OCI-LY7 (cell line): ENCODE results near the gene HK2.

Experiments used
- CTCF ChIP-seq: fragments of 200-600 bp; sonication (generic); conservative IDR thresholded peaks from 2 replicates; pipeline ENCODE4 v1.5.1; 2014; ENCODE audit warnings: mild to moderate bottlenecking, antibody characterized with exemption, low read length, moderate library complexity, mixed read lengths
- EZH2phosphoT487 ChIP-seq: fragments of 200-600 bp; sonication (generic); IDR thresholded peaks from 2 replicates; pipeline ENCODE4 v1.6.1; 2018; ENCODE audit warnings: low read depth, borderline replicate concordance, mild to moderate bottlenecking, mixed run types, antibody characterized with exemption, low read length, moderate library complexity, mixed read lengths

DNA sequence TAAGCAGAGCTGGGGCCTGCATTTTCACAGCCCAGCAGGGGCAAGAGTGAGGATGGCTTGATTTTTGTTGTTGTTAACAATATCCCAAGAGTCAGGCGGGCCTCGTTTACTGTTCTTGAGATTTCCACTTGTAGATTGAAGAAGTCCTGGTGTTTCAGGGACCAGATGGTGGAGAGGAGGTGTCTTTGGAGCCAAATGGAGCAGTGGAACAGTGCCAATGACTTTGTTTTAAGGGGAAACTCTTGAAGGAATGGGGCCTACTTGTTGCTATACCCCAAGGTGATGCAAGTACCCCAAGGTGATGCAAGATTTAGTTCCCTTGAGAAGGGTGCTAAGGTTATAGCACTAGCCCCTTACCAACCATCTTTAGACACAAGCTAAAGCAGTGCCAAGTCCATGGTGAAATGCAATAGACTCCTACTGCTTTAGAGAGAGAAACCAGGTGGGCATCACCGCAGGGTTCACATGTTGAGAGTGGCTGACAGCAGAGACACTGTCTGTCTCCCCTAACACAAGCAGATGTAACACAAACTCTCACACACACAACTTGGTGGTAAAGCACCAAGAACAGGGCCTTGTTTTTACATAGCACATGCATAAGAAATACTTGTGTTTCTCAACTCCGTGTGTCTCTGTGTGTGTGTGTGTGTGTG, 44.0 kb downstream of the HK2 start:
- TF ChIP-seq CTCF (no peak), EZH2phosphoT487 (no peak)
